GM12865 (cell line): ENCODE measurements around the gene BTG1.

Experiments
- DNase-seq: peaks from one replicate; pipeline ENCODE4 v3.0.0; 2010; ENCODE audit warnings: low read depth
- H3K4me3 ChIP-seq: 2 replicates; pipeline ENCODE4 v1.5.1; 2011; ENCODE audit warnings: mild to moderate bottlenecking, low read depth, low read length, control low read depth
- CTCF ChIP-seq: IDR thresholded peaks from 2 replicates; pipeline ENCODE4 v1.5.1; 2011; ENCODE audit warnings: low read length, control low read depth, low read depth, inconsistent platforms; ENCODE audit not compliant: insufficient read depth; ENCODE audit errors: missing control alignments

BTG1 gene

GRCh38 chr12:92110083-92110640, 35.5 kb downstream of the BTG1 start:
- no peak for TF ChIP-seq CTCF
- H3K4me3 ChIP-seq: no peak overlapping the region
- no peak for DNase-seq

- no peak for DNase-seq
- H3K4me3 ChIP-seq: no peak overlapping the region
- no peak for TF ChIP-seq CTCF
Observed at GRCh38 chr12:92109613-92110012, 36.0 kb downstream of the BTG1 start.

GRCh38 chr12:92108651-92109050, 37.0 kb downstream of the BTG1 start:
- no peak for TF ChIP-seq CTCF
- H3K4me3 ChIP-seq: no peak overlapping the region
- DNase-seq: no peak

GRCh38 chr12:92107621-92108131, 38.0 kb downstream of the BTG1 start:
- no peak for TF ChIP-seq CTCF
- no peak for DNase-seq
- H3K4me3 ChIP-seq: no peak overlapping the region

GRCh38 chr12:92107094-92107493, 38.6 kb downstream of the BTG1 start:
- no peak overlapping the region for H3K4me3 ChIP-seq
- DNase-seq: no peak
- TF ChIP-seq CTCF: no peak

GRCh38 chr12:92105676-92106075, 40.0 kb downstream of the BTG1 start:
- H3K4me3 ChIP-seq: no peak overlapping the region
- no peak for TF ChIP-seq CTCF
- no peak for DNase-seq

- DNase-seq: no peak
- TF ChIP-seq CTCF: no peak
- no peak overlapping the region for H3K4me3 ChIP-seq
Observed at GRCh38 chr12:92105110-92105509, 40.5 kb downstream of the BTG1 start.
